H9 (cell line): Measurements from ENCODE around the gene LMTK3. TPM values are rescaled to one million over a fixed set of nuclear protein-coding genes. Genes with fewer than 3 reads are reported as not detected.
"Not testable (repeated sequence)": the region's sequence is repeated elsewhere in the genome, so short reads cannot be mapped to it uniquely, and the experiment has no call there.

ENCODE experiments used
- DNase-seq: peaks from one replicate; pipeline ENCODE4 v3.0.0-alpha.2; 2017
- H2AFZ ChIP-seq: one replicate; pipeline ENCODE4 v1.6.1; 2013; ENCODE audit warnings: mild to moderate bottlenecking, low read length, control low read depth, moderate library complexity
- H2AK5ac ChIP-seq: 2 replicates; pipeline ENCODE4 v1.6.1; 2013; ENCODE audit warnings: low read length, control low read depth, mixed read lengths; ENCODE audit not compliant: insufficient read length
- H2BK120ac ChIP-seq: one replicate; pipeline ENCODE4 v1.6.1; 2013; ENCODE audit warnings: low read depth, mild to moderate bottlenecking, low read length, control low read depth, inconsistent platforms; ENCODE audit not compliant: poor library complexity, severe bottlenecking
- H2BK12ac ChIP-seq: 2 replicates; pipeline ENCODE4 v1.6.1; 2013; ENCODE audit warnings: low read length, control low read depth, mixed read lengths, low read depth; ENCODE audit not compliant: insufficient read length
- H2BK15ac ChIP-seq: 2 replicates; pipeline ENCODE4 v1.6.1; 2013; ENCODE audit warnings: low read depth, low read length, control low read depth
- H2BK20ac ChIP-seq: one replicate; pipeline ENCODE4 v1.6.1; 2013; ENCODE audit warnings: low read depth, mild to moderate bottlenecking, low read length, control low read depth, inconsistent platforms; ENCODE audit not compliant: poor library complexity, severe bottlenecking
- H2BK5ac ChIP-seq: 2 replicates; pipeline ENCODE4 v1.6.1; 2013; ENCODE audit warnings: low read length, control low read depth, mixed read lengths; ENCODE audit not compliant: insufficient read length
- H3K14ac ChIP-seq: 2 replicates; pipeline ENCODE4 v1.6.1; 2013; ENCODE audit warnings: low read length, control low read depth; ENCODE audit not compliant: insufficient read depth
- H3K18ac ChIP-seq: 2 replicates; pipeline ENCODE4 v1.6.1; 2013; ENCODE audit warnings: low read depth, mild to moderate bottlenecking, mixed read lengths, low read length, control low read depth; ENCODE audit not compliant: insufficient read length
- H3K23ac ChIP-seq: 2 replicates; pipeline ENCODE4 v1.6.1; 2013; ENCODE audit warnings: low read length, control low read depth, mixed read lengths, low read depth; ENCODE audit not compliant: insufficient read length
- H3K23me2 ChIP-seq: 2 replicates; pipeline ENCODE4 v1.6.1; 2013; ENCODE audit warnings: low read depth, mild to moderate bottlenecking, mixed read lengths, low read length, control low read depth; ENCODE audit not compliant: insufficient read length, poor library complexity, severe bottlenecking
- H3K27ac ChIP-seq: 2 replicates; pipeline ENCODE4 v1.5.1; 2013; ENCODE audit warnings: low read length, control low read depth, mixed read lengths, low read depth; ENCODE audit not compliant: insufficient read length
- H3K27me3 ChIP-seq: 2 replicates; pipeline ENCODE4 v1.6.1; 2013; ENCODE audit warnings: low read length, control low read depth, inconsistent platforms; ENCODE audit not compliant: insufficient read depth
- H3K4ac ChIP-seq: 2 replicates; pipeline ENCODE4 v1.6.1; 2013; ENCODE audit warnings: low read depth, mild to moderate bottlenecking, control low read depth, inconsistent platforms, low read length, moderate library complexity
- H3K4me1 ChIP-seq: 2 replicates; pipeline ENCODE4 v1.6.1; 2013; ENCODE audit warnings: low read length, control low read depth, inconsistent platforms; ENCODE audit not compliant: insufficient read depth
- H3K4me2 ChIP-seq: 2 replicates; pipeline ENCODE4 v1.6.1; 2013; ENCODE audit warnings: low read length, control low read depth, mixed read lengths; ENCODE audit not compliant: insufficient read length, insufficient read depth
- H3K56ac ChIP-seq: 2 replicates; pipeline ENCODE4 v1.6.1; 2013; ENCODE audit warnings: low read depth, mild to moderate bottlenecking, mixed read lengths, low read length, control low read depth; ENCODE audit not compliant: insufficient read length
- H3K79me1 ChIP-seq: 2 replicates; pipeline ENCODE4 v1.6.1; 2013; ENCODE audit warnings: low read depth, mild to moderate bottlenecking, moderate library complexity, low read length, control low read depth, inconsistent platforms; ENCODE audit not compliant: insufficient read depth, poor library complexity, severe bottlenecking
- H3K79me2 ChIP-seq: 2 replicates; pipeline ENCODE4 v1.6.1; 2013; ENCODE audit warnings: low read length, control low read depth, inconsistent platforms; ENCODE audit not compliant: insufficient read depth
- H3K9ac ChIP-seq: 2 replicates; pipeline ENCODE4 v1.6.1; 2013; ENCODE audit warnings: low read length, control low read depth, mixed read lengths; ENCODE audit not compliant: insufficient read length; ENCODE audit errors: extremely low read depth
- H3K9me3 ChIP-seq: one replicate; pipeline ENCODE4 v1.6.1; 2013; ENCODE audit warnings: low read depth, low read length, inconsistent platforms; ENCODE audit not compliant: control insufficient read depth
- H3T11ph ChIP-seq: one replicate; pipeline ENCODE4 v1.6.1; 2013; ENCODE audit warnings: mild to moderate bottlenecking, low read length, control low read depth, inconsistent platforms
- H4K20me1 ChIP-seq: one replicate; pipeline ENCODE4 v1.6.1; 2013; ENCODE audit not compliant: control insufficient read depth, insufficient read length, insufficient read depth
- H4K5ac ChIP-seq: 2 replicates; pipeline ENCODE4 v1.6.1; 2013; ENCODE audit warnings: low read depth, mild to moderate bottlenecking, mixed read lengths, low read length, control low read depth; ENCODE audit not compliant: insufficient read length
- H4K8ac ChIP-seq: replicated peaks from 2 replicates; pipeline ENCODE4 v1.6.1; 2013; ENCODE audit warnings: low read length, control low read depth, mixed read lengths, low read depth; ENCODE audit not compliant: insufficient read length
- H4K91ac ChIP-seq: 2 replicates; pipeline ENCODE4 v1.6.1; 2013; ENCODE audit warnings: low read depth, mild to moderate bottlenecking, moderate library complexity, mixed read lengths, low read length, control low read depth; ENCODE audit not compliant: insufficient read length
- H3K27ac Mint-ChIP-seq, 3 experiments: 2 replicates in 2 of 3; 3 replicates in 1 of 3; pipeline ENCODE4 v1.8.0; 2020 to 2021; ENCODE audit warnings: mixed read lengths in 3 of 3, mild to moderate bottlenecking in 1 of 3, moderate library complexity in 1 of 3
- H3K27me3 Mint-ChIP-seq: 2 replicates; pipeline ENCODE4 v1.8.0; 2021; ENCODE audit warnings: low read depth, mild to moderate bottlenecking, moderate library complexity, mixed read lengths
- H3K36me3 Mint-ChIP-seq, 3 experiments: 2 replicates in 2 of 3; 3 replicates in 1 of 3; pipeline ENCODE4 v1.8.0; 2020 to 2021; ENCODE audit warnings: low read depth in 3 of 3, mixed read lengths in 3 of 3; ENCODE audit not compliant: insufficient read depth in 1 of 3
- H3K4me1 Mint-ChIP-seq, 2 experiments: 2 replicates each; pipeline ENCODE4 v1.8.0; 2020; ENCODE audit warnings: mixed read lengths in 2 of 2
- H3K4me3 Mint-ChIP-seq, 2 experiments: 2 replicates in 1 of 2; 3 replicates in 1 of 2; pipeline ENCODE4 v1.8.0; 2020 to 2021; ENCODE audit warnings: mild to moderate bottlenecking in 2 of 2, mixed read lengths in 2 of 2, moderate library complexity in 1 of 2
- H3K9me3 Mint-ChIP-seq, 2 experiments: 2 replicates in 1 of 2; 3 replicates in 1 of 2; pipeline ENCODE4 v1.8.0; 2020; ENCODE audit warnings: mild to moderate bottlenecking in 2 of 2, mixed read lengths in 2 of 2, moderate library complexity in 1 of 2
- CTCF ChIP-seq: fragments of 200-600 bp; sonication (generic); conservative IDR thresholded peaks from 3 replicates; pipeline ENCODE4 v1.8.0; 2021; ENCODE audit warnings: antibody characterized with exemption, mild to moderate bottlenecking
- WGBS: extraction: QIAGEN DNeasy Blood & Tissue Kit; methylation state at CpG from one replicate; pipeline ENCODE4 v1.1.7; 2013; ENCODE audit warnings: missing lambda C conversion rate, low lambda C conversion rate, mixed read lengths; ENCODE audit not compliant: insufficient read length; ENCODE audit errors: extremely low coverage; 5-methylcytosine and 5-hydroxymethylcytosine counted together
- total RNA-seq: library from RNA; stranded (reverse); gene quantifications from 2 replicates; pipeline ENCODE4 v1.2.1, GENCODE V29; 2021

LMTK3 gene
- total RNA-seq, 1 experiment from 2014 or later = 14.4 TPM

DNA sequence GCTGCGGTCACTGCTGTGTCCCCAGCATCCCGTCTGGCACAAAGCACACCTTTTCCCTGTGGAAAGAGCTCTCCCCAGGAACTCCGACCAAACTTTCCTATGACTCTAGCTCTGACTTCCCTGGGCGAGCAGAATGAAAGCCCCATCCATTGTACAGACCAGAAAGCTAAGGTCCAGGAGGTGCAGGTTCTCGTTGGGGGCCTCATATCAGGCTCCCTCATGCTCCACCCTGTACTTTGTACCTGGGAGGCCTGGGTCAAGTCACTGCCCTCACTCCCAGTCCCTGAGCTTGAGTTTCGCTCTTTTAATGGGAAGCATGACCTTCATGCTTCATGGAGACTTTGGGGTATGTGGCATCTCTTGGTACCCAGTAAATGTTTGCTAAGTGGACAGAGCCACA lies 24.1 kb downstream of the LMTK3 start:
- Histone ChIP-seq H3K18ac (no peak overlapping the region), H3K9ac (no peak overlapping the region), H2AK5ac (no peak overlapping the region), H3K23ac (no peak overlapping the region), H2BK20ac (no peak overlapping the region), H3K79me1 (no peaks in the 10 kb centered on the region), H4K20me1 (no peaks in the 10 kb centered on the region), H2BK120ac (no peak overlapping the region), H3K9me3 (no peaks in the 10 kb centered on the region), H3K4me1 (no peaks in the 10 kb centered on the region), H2AFZ (no peak overlapping the region), H4K5ac (no peak overlapping the region), H2BK15ac (no peak overlapping the region), H4K91ac (no peak overlapping the region), H3K4me2 (no peak overlapping the region), H3K4ac (no peak overlapping the region), H3K56ac (no peak overlapping the region), H3K14ac (no peak overlapping the region; the same call in 1 of the 2 replicates), H2BK12ac (no peak overlapping the region), H2BK5ac (no peak overlapping the region), H3K27ac (no peak overlapping the region), H3T11ph (no peak overlapping the region), H3K79me2 (no peaks in the 10 kb centered on the region), H3K23me2 (peaks cover 6% of the 10 kb centered on the region), H4K8ac (no peak overlapping the region), H3K27me3 (no peaks in the 10 kb centered on the region; the same call in 1 of the 2 replicates)
- peaks cover 32% of the 10 kb centered on the region for H3K27me3 Mint-ChIP-seq
- no peak for TF ChIP-seq CTCF
- H3K36me3 Mint-ChIP-seq = peaks cover 1 to 32% (median 15%) of the 10 kb centered on the region in 3 experiments
- no CpG with 5 or more reads among the region's 6 CpGs for WGBS
- peaks cover 22 to 31% of the 10 kb centered on the region in 2 experiments for H3K4me1 Mint-ChIP-seq
- no peak overlapping the region for H3K4me3 Mint-ChIP-seq
- no peak overlapping the region for H3K27ac Mint-ChIP-seq
- H3K9me3 Mint-ChIP-seq = no peaks in the 10 kb centered on the region; a peak in 1 of 5 replicates
- no peak for DNase-seq

DNA sequence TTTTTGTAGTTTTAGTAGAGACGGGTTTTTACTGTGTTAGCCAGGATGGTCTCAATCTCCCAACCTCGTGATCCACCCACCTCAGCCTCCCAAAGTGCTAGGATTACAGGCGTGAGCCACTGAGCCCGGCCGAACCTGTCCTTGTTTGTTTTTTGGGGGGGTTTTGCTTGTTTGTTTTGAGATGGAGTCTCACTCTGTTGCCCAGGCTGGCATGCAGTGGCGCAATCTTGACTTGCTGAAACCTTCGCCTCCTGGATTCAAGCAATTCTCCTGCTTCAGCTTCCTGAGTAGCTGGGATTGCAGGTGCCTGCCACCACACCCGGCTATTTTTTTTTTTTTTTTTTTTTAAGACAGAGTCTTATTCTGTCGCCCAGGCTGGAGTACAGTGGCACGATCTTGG lies 24.9 kb downstream of the LMTK3 start:
- H2AFZ ChIP-seq = not testable (repeated sequence)

More for the DNA sequence above, 24.9 kb downstream of the LMTK3 start:
- H3K4me2 ChIP-seq, H3K9me3 ChIP-seq, H4K5ac ChIP-seq, H3K14ac ChIP-seq, H4K20me1 ChIP-seq, DNase-seq, H4K8ac ChIP-seq, H3K9me3 Mint-ChIP-seq, H2BK120ac ChIP-seq, H3K9ac ChIP-seq, H3K23ac ChIP-seq, H3K23me2 ChIP-seq, H3K27me3 ChIP-seq, H2BK5ac ChIP-seq, H3K18ac ChIP-seq, H4K91ac ChIP-seq, H3K27ac Mint-ChIP-seq, H3K4me3 Mint-ChIP-seq, H3K79me2 ChIP-seq, H2BK20ac ChIP-seq, H3K4ac ChIP-seq, H2BK12ac ChIP-seq, H3K56ac ChIP-seq, H2AK5ac ChIP-seq, H3K27ac ChIP-seq, H2BK15ac ChIP-seq, H3K4me1 ChIP-seq, H3K79me1 ChIP-seq, H3T11ph ChIP-seq: not testable (repeated sequence)
- WGBS = no CpG with 5 or more reads among the region's 10 CpGs
- Mint-ChIP-seq H3K4me1 (peaks cover 15 to 29% of the 10 kb centered on the region in 2 experiments), H3K36me3 (peaks cover 6 to 40% (median 18%) of the 10 kb centered on the region in 3 experiments), H3K27me3 (peaks cover 32% of the 10 kb centered on the region)
